GM13976 (cell line): ENCODE data around the gene SRGAP1.

Source experiments
- DNase-seq: peaks from one replicate; pipeline ENCODE4 v3.0.0; 2012; ENCODE audit warnings: low spot score
- CTCF ChIP-seq: IDR thresholded peaks from 2 replicates; pipeline ENCODE4 v1.5.1; 2012; ENCODE audit warnings: borderline replicate concordance, mild to moderate bottlenecking; ENCODE audit not compliant: insufficient read depth; ENCODE audit errors: extremely low read depth, missing control alignments, control extremely low read depth
- in situ Hi-C: fragments of 300-500 bp; cut with MboI; formaldehyde crosslinking; loops from one replicate; pipeline ENCODE4 v1.12.0; 2022; ENCODE audit warnings: low sequenced_read_pairs, mixed read lengths, inconsistent platforms; ENCODE audit not compliant: unreplicated experiment

SRGAP1 gene

GRCh38 chr12:64019101-64019500 lies 174.6 kb downstream of the SRGAP1 start:
- TF ChIP-seq CTCF, result no peak
- no peak for DNase-seq
- in situ Hi-C loops, result no loop called here

GRCh38 chr12:64019654-64020053 lies 175.2 kb downstream of the SRGAP1 start:
- DNase-seq, result no peak
- TF ChIP-seq CTCF, result no peak
- in situ Hi-C loops, result no loop called here

DNA sequence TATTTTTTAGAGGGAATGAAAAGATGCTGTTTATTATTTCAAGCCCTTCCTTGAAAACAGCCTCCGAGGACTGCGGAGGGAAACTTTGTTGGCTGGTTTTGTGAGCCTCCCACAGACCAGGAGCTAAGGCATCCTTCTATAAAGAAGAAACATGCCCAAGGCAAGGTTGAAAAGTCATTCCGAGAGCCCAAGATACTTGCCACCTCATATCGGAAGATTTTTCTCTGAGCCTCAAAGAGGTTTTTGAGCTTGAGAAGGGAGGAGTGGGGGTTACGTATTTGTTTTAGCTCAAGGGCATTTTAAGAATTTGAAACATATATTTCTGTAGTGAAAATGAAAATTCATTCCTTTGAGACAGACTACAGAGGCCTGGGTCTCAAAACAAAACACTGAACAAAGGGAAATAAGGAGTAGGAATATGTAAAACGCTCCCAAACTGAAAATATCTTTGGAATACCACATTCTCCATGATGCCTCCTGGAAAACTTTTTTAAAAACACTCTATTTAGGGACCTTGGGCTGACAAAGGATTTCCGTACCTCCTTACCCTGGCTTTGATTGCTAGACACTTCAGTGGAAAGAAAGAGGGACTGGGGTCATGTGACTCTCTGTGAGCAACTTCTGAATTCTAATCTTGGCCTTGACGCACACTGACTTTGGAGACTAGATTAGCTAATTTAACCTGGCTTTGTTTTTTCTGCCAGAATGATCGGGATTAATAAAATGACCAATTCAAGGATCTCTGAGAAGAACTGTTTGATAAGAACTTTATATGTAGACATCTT lies 180.9 kb downstream of the SRGAP1 start:
- in situ Hi-C loops, result no loop called here
- no peak for TF ChIP-seq CTCF
- no peak for DNase-seq

DNA sequence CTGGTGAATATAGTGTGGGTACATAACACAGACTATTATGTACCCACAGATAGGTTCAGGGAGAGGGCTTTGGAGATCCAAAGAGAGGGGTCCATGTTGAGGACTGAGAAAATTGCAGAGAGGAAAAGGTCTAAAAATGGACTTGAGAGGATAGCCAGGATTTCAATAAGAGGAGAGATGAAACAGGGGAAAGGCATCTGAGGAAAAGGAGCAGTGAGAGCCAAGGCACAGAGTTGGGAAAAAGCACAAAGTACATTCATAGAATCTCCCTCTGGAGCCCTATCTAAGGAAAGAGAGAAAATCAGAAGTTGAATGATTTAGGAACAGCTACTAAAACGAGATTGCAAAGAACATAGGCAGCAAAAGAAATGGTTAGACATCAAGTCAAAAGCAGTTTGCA lies 182.8 kb downstream of the SRGAP1 start:
- no peak for TF ChIP-seq CTCF
- no peak for DNase-seq
- in situ Hi-C loops, result no loop called here

DNA sequence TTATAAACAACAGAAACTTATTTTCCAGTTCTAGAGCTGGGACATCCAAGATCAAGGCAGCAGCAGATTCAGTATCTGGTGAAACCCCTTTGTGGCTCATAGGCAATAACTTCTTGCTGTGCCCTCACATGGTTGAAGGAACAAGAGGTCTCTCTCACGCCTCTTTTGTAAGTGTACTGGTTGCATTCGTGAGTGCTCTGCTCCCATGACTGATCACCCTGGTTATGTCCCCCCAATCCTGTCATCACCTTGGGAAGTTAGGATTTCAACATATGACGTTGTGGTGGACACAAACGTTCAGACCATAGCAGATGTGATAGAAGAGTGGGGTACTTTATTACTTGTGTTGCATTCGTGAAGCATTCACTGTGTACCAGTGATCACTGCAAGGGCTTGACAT lies 184.0 kb downstream of the SRGAP1 start:
- in situ Hi-C loops, result no loop called here
- no peak for TF ChIP-seq CTCF
- no peak for DNase-seq

DNA sequence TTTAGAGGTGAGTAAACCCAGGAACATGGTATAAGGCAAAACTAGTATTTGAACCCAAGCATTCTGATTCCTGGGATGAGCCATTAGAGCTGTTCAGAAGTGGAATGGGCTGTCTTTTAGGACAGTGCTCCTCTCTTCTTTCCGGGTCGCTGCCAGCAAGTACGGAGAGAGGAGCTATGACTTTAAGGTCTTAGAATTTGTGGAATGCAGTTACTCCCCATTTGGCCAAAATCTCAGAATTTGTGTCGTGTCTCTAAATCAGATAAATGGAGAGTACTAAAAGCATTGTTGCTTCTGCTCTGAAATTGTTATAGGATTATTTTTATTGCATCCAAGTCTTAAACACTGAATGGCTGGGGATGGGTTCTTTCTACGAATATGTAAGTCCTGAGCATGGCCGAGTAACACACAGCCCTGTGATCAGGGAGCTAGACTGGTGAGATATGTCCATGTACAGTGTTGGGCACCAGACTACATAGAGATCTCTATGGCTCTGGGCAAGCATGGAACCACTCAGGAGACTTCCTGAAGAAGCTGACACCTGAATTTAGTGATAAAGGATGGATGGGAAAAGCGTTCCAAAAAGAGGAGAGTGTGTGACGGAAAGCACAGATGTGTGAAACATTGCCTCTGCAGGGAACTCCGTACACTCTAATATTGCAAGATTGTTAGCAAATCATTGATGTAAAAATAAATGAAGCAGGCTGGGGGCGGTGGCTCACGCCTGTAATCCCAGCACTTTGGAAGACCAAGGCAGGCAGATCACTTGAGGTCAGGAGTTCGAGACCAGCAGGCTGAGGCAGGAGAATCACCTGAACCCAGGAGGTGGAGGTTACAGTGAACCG lies 184.7 kb downstream of the SRGAP1 start:
- TF ChIP-seq CTCF, result no peak
- in situ Hi-C loops, result no loop called here
- DNase-seq, result no peak
